HG02938 (cell line): ENCODE data around the gene PRPSAP2.
"Not testable (repeated sequence)": the region's sequence is repeated elsewhere in the genome, so short reads cannot be mapped to it uniquely, and the experiment has no call there.

Experiments
- ATAC-seq: cut with Tn5 transposase; IDR thresholded peaks from one replicate; pipeline ENCODE4 v1.9.1; 2021; ENCODE audit warnings: mild to moderate bottlenecking, moderate library complexity; ENCODE audit not compliant: unreplicated experiment

Gene PRPSAP2

GRCh38 chr17:18937981-18938691, 80.2 kb downstream of the PRPSAP2 start:
- ATAC-seq: no peak

- no peak for ATAC-seq
Measured at GRCh38 chr17:18938692-18939023, 80.7 kb downstream of the PRPSAP2 start.

GRCh38 chr17:18944646-18945045, 86.7 kb downstream of the PRPSAP2 start:
- ATAC-seq: no peak

- ATAC-seq: no peak
Measured at GRCh38 chr17:18946536-18946935, 88.6 kb downstream of the PRPSAP2 start.

- ATAC-seq: no peak
Measured at GRCh38 chr17:18947866-18948265, 89.9 kb downstream of the PRPSAP2 start.

- ATAC-seq: no peak
Measured at GRCh38 chr17:18948476-18949006, 90.6 kb downstream of the PRPSAP2 start.

GRCh38 chr17:18949566-18949965, 91.6 kb downstream of the PRPSAP2 start:
- no peak for ATAC-seq

GRCh38 chr17:18950346-18950745, 92.4 kb downstream of the PRPSAP2 start:
- ATAC-seq: no peak

- ATAC-seq: no peak
Measured at GRCh38 chr17:18950944-18951905, 93.3 kb downstream of the PRPSAP2 start.

- no peak for ATAC-seq
Measured at GRCh38 chr17:18951941-18952842, 94.3 kb downstream of the PRPSAP2 start, which contains the start of gene SLC5A10. SLC5A10 (plus strand) TSS chr17:18952165; CDS start chr17:18952206, 41 bp downstream.

- no peak for ATAC-seq
Measured at GRCh38 chr17:18953231-18953728, 95.3 kb downstream of the PRPSAP2 start.

- no peak for ATAC-seq
Measured at GRCh38 chr17:18954321-18954720, 96.4 kb downstream of the PRPSAP2 start.

- ATAC-seq: no peak
Measured at GRCh38 chr17:18955009-18955408, 97.1 kb downstream of the PRPSAP2 start.

GRCh38 chr17:18956021-18956420, 98.1 kb downstream of the PRPSAP2 start:
- not testable (repeated sequence) for ATAC-seq

- no peak for ATAC-seq
Measured at GRCh38 chr17:18956581-18956980, 98.7 kb downstream of the PRPSAP2 start.

- ATAC-seq: no peak
Measured at GRCh38 chr17:18957831-18958230, 99.9 kb downstream of the PRPSAP2 start.

GRCh38 chr17:18958611-18959010, 100.7 kb downstream of the PRPSAP2 start:
- ATAC-seq: no peak

- no peak for ATAC-seq
Measured at GRCh38 chr17:18959071-18959844, 101.3 kb downstream of the PRPSAP2 start.

GRCh38 chr17:18959845-18960240, 101.9 kb downstream of the PRPSAP2 start:
- ATAC-seq: no peak

GRCh38 chr17:18960241-18960665, 102.3 kb downstream of the PRPSAP2 start:
- no peak for ATAC-seq
